ENCODE measurements around the gene WDFY3.
"Not testable (repeated sequence)": the region's sequence is repeated elsewhere in the genome, so short reads cannot be mapped to it uniquely, and the experiment has no call there.

The WDFY3 gene

DNA sequence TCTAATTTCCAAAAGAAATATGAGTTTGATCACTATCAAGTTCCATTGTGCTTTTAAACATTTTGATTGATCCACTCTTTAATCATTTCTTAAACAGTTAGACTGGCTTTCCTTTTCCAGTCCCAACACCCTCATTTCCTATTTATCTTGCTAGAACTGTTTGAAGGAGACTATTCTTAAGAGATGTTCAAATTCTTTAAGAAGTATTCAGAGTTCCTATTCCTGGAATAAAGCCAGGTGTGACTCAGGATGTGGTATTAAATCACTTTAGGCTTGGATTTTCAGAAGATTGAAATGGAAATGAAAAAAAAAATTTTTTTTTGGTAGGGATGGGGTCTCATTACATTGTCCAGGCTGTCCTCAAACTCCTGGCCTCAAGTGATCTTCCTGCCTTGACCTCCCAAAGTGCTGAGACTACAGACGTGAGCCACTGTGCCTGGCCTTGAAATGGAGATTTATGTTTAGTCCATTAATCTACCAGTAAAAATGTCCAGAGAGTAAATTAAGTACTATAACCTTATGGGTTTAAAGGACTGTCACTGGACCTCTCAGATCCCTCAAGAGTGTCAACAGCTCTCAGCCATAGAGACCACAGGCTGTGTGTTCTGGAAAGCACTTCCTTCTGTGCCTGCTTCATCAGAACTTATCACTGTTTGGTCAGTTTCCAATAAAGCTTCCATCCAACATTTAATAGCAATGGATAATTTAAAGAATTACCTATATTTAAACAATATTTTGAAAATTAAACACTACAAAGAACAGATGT is 292.8 kb downstream of the WDFY3 start:
- DNase-seq (ENCODE audit: low spot score): no peak

GRCh38 chr4:84672177-84672576 is 294.3 kb downstream of the WDFY3 start:
- no peak for DNase-seq (ENCODE audit: low spot score)

- no peak for DNase-seq (ENCODE audit: low spot score)
Observed at GRCh38 chr4:84669201-84669600, 297.3 kb downstream of the WDFY3 start.

DNA sequence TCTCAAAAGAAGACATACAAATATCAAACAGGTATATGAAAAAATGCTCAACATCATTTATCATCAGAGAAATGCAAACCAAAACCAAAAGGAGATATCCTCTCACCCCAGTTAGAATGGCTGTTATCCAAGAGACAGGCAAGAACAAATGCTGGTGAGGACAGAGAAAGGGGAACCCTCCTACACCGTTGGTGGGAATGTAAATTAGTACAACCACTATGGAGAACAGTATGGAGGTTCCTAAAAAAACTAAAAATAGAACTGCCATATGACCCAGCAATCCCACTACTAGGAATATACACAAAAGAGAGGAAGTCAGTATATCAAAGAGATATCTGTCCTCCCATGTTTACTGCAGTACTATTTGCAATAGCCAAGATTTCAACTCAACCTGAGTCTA is 300.1 kb downstream of the WDFY3 start:
- no peak for DNase-seq (ENCODE audit: low spot score)

- DNase-seq (ENCODE audit: low spot score): not testable (repeated sequence)
Observed at GRCh38 chr4:84664767-84665166, 301.7 kb downstream of the WDFY3 start.

GRCh38 chr4:84661191-84661939 is 305.1 kb downstream of the WDFY3 start:
- no peak for DNase-seq (ENCODE audit: low spot score)

DNA sequence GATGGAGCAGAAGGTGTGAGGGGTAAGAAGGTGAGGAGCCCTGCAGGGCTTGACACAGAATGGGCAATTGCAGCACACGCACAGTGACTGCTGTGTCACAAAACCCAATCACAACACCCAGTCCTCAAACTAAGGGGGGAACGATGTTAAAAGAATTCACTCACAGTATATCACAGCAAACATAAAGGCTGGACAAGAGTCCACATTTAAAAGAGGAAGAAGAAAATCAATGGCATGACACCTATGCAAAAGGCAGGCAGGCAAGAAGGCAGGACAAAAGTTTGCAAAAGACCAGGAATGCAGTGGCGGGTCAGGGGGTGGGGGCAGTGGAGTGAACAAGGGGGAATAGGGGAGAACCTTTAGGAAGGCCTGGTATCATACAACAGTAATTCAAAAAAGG is 305.9 kb downstream of the WDFY3 start:
- DNase-seq (ENCODE audit: low spot score): no peak

- no peak for DNase-seq (ENCODE audit: low spot score)
Observed at GRCh38 chr4:84652478-84652877, 314.0 kb downstream of the WDFY3 start.

GRCh38 chr4:84651499-84651898 is 315.0 kb downstream of the WDFY3 start:
- no peak for DNase-seq (ENCODE audit: low spot score)

DNA sequence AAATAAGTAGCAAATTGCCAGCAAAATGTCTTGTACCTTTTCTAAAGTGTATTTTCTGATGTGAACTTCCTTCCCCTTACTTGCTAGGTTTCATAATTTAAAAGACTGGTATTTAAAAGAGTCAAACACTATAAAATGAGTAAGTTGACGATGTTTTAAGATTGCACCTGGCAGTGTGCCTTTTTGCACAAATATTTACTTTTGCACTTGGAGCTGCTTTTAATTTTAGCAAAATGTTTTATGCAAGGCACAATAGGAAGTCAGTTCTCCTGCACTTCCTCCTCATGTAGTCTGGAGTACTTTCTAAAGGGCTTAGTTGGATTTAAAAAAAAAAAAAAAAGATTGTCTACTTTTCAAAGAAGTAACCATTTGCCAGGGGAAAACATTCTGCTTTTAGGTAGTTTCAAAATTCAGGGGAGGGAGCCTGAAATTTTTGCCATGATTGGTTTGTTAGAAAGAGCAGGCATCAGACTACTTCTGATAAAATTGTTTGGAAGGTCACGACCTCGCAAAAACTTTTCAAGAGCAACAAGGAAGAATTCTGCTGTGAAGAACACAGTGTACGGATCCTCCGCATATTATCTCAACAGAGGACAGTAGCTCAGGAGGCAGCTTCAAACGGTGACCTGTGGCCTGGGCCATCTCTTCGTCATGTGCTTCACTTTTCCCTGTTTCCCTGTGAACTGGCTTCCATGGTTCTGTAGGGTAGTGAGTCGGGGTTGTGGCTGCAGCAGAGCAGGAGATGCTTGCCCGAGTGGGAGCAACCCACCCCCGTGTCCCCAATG is 317.4 kb downstream of the WDFY3 start:
- no peak for DNase-seq (ENCODE audit: low spot score)

DNA sequence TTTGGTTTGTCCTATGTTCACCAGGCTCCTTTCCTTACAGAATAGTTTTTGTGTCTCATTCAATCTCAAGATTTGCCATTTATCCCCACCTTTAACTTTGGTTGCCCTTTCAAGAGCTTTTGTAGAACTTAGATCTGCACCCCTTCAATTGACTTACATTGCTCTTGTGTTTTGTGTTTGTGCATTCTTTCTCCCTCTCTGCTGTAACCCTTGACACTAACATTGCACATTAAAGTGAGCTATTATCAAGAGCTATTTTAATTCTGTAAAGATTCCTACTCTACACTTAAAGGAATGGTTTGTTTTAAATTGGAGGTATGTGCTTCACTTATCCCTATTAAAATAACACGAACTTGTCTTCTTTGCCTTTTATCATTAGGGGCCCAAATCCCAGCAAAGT is 318.3 kb downstream of the WDFY3 start:
- no peak for DNase-seq (ENCODE audit: low spot score)

DNA sequence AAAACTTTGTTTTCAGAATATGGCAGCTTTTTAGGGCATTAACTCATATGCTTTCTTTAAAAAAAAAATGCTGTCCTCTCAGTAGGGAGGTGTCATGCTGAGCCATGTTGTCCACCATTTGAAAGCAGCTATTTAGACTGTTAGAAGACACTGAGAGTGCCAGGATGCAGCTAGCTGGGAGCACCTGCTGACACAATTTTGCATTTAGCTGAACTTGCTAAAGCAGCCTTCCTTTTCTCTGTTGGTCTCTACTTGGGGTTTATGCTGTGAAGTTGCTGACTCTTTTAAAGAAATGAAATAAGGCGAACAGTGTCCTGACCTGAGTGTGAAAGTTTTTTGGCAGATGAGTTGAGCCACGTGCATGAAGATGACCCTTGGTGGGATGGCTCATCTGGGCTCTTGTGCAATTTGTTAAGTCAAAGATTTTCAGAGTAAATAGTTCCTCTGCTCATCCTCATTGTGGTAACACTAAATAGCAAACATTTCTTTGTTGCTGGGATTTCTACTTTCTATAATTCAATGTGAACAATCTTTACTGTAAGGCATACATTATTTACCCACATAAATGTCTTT is 319.1 kb downstream of the WDFY3 start:
- no peak for DNase-seq (ENCODE audit: low spot score)

- no peak for DNase-seq (ENCODE audit: low spot score)
Observed at GRCh38 chr4:84644087-84644486, 322.4 kb downstream of the WDFY3 start.

DNA sequence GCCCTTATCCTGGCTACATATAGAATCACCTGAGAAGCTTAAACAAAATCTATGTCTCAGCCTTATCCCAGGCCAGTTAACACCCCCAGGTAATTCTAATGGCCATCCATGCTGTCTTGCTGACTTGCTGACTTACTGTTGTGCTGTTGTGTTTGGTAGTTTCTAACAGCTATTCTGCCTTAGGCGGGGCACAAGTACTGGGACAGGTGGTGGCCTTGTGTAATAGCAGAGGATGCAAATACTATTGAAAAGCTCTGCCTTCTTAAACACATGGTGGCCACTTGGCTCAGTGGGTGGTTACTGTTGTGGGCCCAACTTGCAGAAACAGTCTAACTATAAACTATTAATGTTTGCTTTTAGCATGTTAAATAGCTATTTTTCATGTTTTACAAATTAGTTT is 327.3 kb downstream of the WDFY3 start:
- no peak for DNase-seq (ENCODE audit: low spot score)

GRCh38 chr4:84638092-84638491 is 328.4 kb downstream of the WDFY3 start:
- DNase-seq (ENCODE audit: low spot score): no peak

- no peak for DNase-seq (ENCODE audit: low spot score)
Observed at GRCh38 chr4:84634961-84635360, 331.5 kb downstream of the WDFY3 start.

DNA sequence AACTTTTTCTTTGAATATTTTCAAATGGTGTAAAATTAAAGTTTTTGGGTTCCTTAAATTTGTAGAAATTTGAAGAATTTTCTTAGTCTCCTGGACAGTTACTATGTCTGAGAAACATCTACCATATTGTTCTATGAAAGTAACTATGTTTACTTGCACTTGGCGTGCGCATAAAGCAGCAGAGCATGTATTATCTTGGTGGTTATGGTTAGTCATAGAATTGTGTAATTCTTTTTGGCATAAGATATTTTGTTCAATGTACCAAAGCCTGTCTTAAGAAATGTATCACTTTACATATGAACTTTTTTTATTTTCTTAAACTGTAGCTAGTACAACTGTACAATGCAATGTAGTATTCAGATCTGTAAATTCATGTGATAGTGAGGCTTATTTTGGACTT is 334.4 kb downstream of the WDFY3 start:
- DNase-seq (ENCODE audit: low spot score): no peak

DNA sequence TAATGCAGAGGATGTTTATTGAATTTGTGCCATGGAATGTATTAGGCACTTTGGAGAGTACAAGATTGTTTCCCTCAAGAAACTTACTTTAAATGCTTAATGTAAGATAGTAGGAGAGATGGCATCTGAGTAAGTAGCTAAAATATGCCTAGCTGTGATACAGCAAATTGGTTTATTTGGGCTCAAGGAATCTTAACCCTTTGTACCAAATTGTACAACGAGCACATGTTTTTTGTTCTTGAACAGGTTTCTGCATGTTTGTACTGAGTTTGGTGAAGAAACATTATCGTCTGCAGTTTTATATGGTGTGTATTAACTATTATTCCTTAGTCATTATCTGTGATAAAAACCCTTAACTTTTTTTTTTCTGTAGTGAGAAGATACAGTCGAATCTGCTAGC is 334.9 kb downstream of the WDFY3 start:
- DNase-seq (ENCODE audit: low spot score): no peak

- no peak for DNase-seq (ENCODE audit: low spot score)
Observed at GRCh38 chr4:84626673-84627072, 339.8 kb downstream of the WDFY3 start.

GRCh38 chr4:84623661-84624060 is 342.8 kb downstream of the WDFY3 start:
- DNase-seq (ENCODE audit: low spot score): no peak

DNA sequence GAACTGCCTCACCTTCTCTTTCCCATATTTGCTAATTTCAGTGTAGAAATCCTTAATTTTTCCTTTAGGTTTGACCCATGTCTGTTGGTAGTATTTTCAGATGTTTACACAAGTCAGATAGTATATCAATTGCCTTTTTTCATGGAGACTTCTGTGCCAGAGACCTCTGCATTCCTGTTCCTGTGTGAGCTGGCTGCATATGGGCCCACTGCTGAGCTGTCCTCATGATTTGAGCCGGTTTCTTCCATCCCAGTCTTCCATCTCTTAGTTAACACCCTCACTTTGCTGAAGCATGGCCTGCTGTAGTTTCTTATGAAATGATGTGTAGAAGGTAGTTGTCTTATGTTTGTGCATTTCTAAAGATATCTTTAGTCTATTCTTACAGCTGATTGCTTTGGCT is 343.5 kb downstream of the WDFY3 start:
- no peak for DNase-seq (ENCODE audit: low spot score)
